GM12892 (cell line): Measurements from ENCODE around the gene ID1.
"Not testable (repeated sequence)": the region's sequence is repeated elsewhere in the genome, so short reads cannot be mapped to it uniquely, and the experiment has no call there.

Experiments
- POLR2A ChIP-seq: IDR thresholded peaks from 2 replicates; pipeline ENCODE4 v1.6.1; 2011; ENCODE audit warnings: low read depth, low read length, control low read depth
- POLR2AphosphoS5 ChIP-seq: IDR thresholded peaks from 2 replicates; pipeline ENCODE4 v1.6.1; 2011; ENCODE audit warnings: low read depth, low read length, control low read depth
- TAF1 ChIP-seq: IDR thresholded peaks from 2 replicates; pipeline ENCODE4 v1.6.1; 2011; ENCODE audit warnings: low read depth, mild to moderate bottlenecking, control low read depth, low read length, borderline replicate concordance

DNA sequence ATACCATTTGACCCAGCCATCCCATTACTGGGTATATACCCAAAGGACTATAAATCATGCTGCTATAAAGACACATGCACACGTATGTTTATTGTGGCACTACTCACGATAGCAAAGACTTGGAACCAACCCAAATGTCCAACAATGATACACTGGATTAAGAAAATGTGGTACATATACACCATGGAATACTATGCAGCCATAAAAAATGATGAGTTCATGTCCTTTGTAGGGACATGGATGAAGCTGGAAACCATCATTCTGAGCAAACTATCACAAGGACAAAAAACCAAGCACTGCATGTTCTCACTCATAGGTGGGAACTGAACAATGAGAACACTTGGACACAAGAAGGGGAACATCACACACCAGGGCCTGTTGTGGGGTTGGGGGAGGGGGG is 23.0 kb downstream of the ID1 start:
- TF ChIP-seq POLR2AphosphoS5, POLR2A, TAF1: not testable (repeated sequence)
